DND-41 (cell line): ENCODE data around the gene CDC45.

ENCODE experiments used
- ATAC-seq: fragments of 200-7000 bp; cut with Tn5 transposase; 3 replicates; pipeline ENCODE4 v1.9.1; 2021; ENCODE audit warnings: low read depth; ENCODE audit not compliant: insufficient read depth
- DNase-seq: peaks from one replicate; pipeline ENCODE4 v3.0.0-alpha.2; 2020
- H2AFZ ChIP-seq: 2 replicates; pipeline ENCODE4 v1.6.0; 2012; ENCODE audit warnings: low read depth, low read length
- H3K27ac ChIP-seq: 2 replicates; pipeline ENCODE4 v1.5.1; 2012; ENCODE audit warnings: low read length, inconsistent platforms
- H3K27me3 ChIP-seq: fragments of 200-600 bp; sonication (generic); 2 replicates; pipeline ENCODE4 v1.6.0; 2012; ENCODE audit warnings: low read length, mild to moderate bottlenecking, inconsistent platforms; ENCODE audit not compliant: insufficient read depth, poor library complexity
- H3K36me3 ChIP-seq: 2 replicates; pipeline ENCODE4 v1.5.1; 2012; ENCODE audit warnings: low read length, inconsistent platforms; ENCODE audit not compliant: insufficient read depth
- H3K4me1 ChIP-seq: 2 replicates; pipeline ENCODE4 v1.5.1; 2012; ENCODE audit warnings: mild to moderate bottlenecking, low read length; ENCODE audit not compliant: insufficient read depth
- H3K4me2 ChIP-seq: 2 replicates; pipeline ENCODE4 v1.6.0; 2012; ENCODE audit warnings: mild to moderate bottlenecking, moderate library complexity, low read length, inconsistent platforms; ENCODE audit not compliant: insufficient read depth
- H3K4me3 ChIP-seq, 2 experiments: fragments of 200-600 bp in 1 of 2; shearing (Covaris generic) in 1 of 2; 2 replicates each; pipeline ENCODE4 v1.5.1; 2012 to 2016; ENCODE audit warnings: inconsistent platforms in 2 of 2, low read length in 2 of 2, mild to moderate bottlenecking in 2 of 2, low read depth in 1 of 2, moderate library complexity in 1 of 2
- H3K79me2 ChIP-seq: 2 replicates; pipeline ENCODE4 v1.6.0; 2012; ENCODE audit warnings: low read length, inconsistent platforms; ENCODE audit not compliant: insufficient read depth
- H3K9ac ChIP-seq: 2 replicates; pipeline ENCODE4 v1.6.0; 2012; ENCODE audit warnings: low read depth, mild to moderate bottlenecking, inconsistent platforms, low read length, moderate library complexity
- H3K9me3 ChIP-seq: 2 replicates; pipeline ENCODE4 v1.5.1; 2012; ENCODE audit warnings: low read length, moderate library complexity, mild to moderate bottlenecking, inconsistent platforms; ENCODE audit not compliant: insufficient read depth, severe bottlenecking
- H4K20me1 ChIP-seq: 2 replicates; pipeline ENCODE4 v1.6.0; 2012; ENCODE audit warnings: low read length; ENCODE audit not compliant: insufficient read depth
- EZH2 ChIP-seq: IDR thresholded peaks from 3 replicates; pipeline ENCODE4 v1.6.1; 2012; ENCODE audit warnings: borderline replicate concordance, low read depth, mild to moderate bottlenecking, moderate library complexity, low read length, inconsistent platforms; ENCODE audit not compliant: severe bottlenecking
- TF ChIP-seq, protein P1 (sequence below): IDR thresholded peaks from 2 replicates; pipeline ENCODE4 v1.5.1; 2012; ENCODE audit warnings: borderline replicate concordance, low read length, moderate library complexity, mild to moderate bottlenecking; ENCODE audit not compliant: poor library complexity, severe bottlenecking; ENCODE audit errors: extremely low read depth

The CDC45 gene

DNA sequence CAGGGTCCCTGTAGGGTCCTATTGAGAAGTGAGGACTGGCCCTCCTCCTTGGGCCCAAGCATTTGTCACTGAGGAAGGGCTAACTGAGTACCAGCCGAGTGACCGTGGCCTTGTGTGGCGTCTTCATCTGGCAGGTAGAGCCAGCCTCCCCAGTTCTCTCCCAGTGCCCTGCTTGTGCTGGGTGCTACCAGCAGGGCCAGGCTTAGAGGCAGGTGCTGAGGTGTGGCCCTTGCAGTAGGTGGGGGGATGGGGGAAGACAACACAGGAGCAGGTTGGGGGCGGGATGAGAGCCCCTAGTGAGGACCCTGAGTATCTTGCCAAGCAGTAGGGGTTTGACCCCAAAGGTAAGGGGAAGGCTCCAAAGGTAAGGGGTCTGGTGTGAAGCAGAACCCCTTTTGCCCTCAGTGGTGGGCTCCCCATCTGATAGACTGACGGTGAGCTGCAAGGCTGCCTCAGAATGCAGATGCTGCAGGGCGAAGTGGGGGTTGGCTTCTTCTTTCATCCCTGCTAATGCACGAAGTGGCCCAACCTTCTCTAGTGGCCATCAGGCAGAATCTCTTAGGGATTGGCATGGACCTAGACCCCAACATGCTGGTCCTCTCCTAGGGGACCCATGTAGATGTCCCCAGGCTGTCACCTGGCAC lies 19.6 kb downstream of the CDC45 start:
- Histone ChIP-seq H3K9ac (no peak overlapping the region), H4K20me1 (peaks cover 13% of the 10 kb centered on the region), H3K27me3 (no peaks in the 10 kb centered on the region), H3K36me3 (peaks cover 96% of the 10 kb centered on the region), H2AFZ (no peak overlapping the region), H3K4me1 (no peaks in the 10 kb centered on the region), H3K4me3 (no peak overlapping the region), H3K79me2 (no peaks in the 10 kb centered on the region), H3K27ac (no peak overlapping the region), H3K4me2 (no peak overlapping the region), H3K9me3 (no peaks in the 10 kb centered on the region)
- TF ChIP-seq, protein P1, sequence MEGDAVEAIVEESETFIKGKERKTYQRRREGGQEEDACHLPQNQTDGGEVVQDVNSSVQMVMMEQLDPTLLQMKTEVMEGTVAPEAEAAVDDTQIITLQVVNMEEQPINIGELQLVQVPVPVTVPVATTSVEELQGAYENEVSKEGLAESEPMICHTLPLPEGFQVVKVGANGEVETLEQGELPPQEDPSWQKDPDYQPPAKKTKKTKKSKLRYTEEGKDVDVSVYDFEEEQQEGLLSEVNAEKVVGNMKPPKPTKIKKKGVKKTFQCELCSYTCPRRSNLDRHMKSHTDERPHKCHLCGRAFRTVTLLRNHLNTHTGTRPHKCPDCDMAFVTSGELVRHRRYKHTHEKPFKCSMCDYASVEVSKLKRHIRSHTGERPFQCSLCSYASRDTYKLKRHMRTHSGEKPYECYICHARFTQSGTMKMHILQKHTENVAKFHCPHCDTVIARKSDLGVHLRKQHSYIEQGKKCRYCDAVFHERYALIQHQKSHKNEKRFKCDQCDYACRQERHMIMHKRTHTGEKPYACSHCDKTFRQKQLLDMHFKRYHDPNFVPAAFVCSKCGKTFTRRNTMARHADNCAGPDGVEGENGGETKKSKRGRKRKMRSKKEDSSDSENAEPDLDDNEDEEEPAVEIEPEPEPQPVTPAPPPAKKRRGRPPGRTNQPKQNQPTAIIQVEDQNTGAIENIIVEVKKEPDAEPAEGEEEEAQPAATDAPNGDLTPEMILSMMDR, result no peak
- TF ChIP-seq EZH2, result no peak
- no peak for ATAC-seq
- DNase-seq, result no peak

DNA sequence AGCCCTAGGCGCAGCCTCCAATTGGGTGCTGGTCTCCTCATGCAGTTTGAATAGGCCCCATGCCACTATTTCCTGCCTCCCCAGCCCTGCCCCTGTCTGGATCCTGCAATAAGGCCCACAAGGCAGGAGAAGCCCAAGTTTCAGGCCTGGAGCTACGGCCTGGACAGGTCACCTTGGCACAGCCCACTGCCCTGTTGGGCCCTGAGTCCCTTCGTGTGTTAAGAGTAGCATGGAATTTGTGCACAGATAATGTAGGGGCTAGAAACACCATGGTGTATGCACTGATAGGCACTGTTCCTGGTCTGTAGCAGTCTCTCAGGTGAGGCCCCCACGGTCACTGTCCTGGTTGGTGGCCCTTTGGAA lies 20.1 kb downstream of the CDC45 start:
- TF ChIP-seq EZH2, result no peak
- TF ChIP-seq, protein P1, result no peak
- Histone ChIP-seq H3K36me3 (peaks cover 96% of the 10 kb centered on the region), H2AFZ (no peak overlapping the region), H3K9ac (no peak overlapping the region), H3K4me2 (no peak overlapping the region), H3K9me3 (no peaks in the 10 kb centered on the region), H4K20me1 (peaks cover 13% of the 10 kb centered on the region), H3K27ac (no peak overlapping the region), H3K4me3 (no peak overlapping the region), H3K4me1 (0 out of 2 replicates have a peak, but pooled peaks cover under 1% of the 10 kb centered on the region), H3K27me3 (no peaks in the 10 kb centered on the region), H3K79me2 (no peaks in the 10 kb centered on the region)
- DNase-seq (no peak), ATAC-seq (peak; percentile 23; the same call in 1 of the 3 replicates)

DNA sequence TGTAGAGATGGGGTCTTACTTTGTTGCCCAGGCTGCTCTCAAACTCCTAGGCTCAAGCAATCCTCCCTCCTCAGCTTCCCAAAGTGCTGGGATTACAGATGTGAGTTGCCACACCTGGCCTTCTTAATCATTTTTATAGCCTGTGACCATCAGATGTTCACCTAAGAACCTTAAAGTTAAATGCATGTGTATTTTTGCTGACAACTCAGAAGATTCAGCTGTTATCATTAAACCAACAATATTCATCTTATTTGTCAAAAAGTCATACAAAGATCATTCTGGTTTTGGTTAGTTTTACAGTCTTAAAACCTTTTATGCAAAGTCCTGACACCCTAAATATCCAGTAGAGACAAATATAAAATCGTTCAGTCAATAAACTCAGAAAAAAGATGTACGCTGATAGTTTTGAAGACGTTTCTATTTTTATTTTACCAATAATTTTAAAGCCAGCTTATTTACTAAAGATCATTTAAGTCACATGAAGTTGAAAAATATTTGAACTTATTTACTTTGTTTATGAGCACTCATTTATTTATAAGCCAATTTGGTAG lies 22.3 kb downstream of the CDC45 start:
- Histone ChIP-seq H3K27ac (no peak overlapping the region), H3K9ac (no peak overlapping the region), H3K36me3 (peaks cover 96% of the 10 kb centered on the region), H3K79me2 (no peaks in the 10 kb centered on the region), H3K4me3 (no peak overlapping the region), H3K4me1 (peaks cover 7% of the 10 kb centered on the region; the same call in 1 of the 2 replicates), H4K20me1 (peaks cover 23% of the 10 kb centered on the region), H3K27me3 (no peaks in the 10 kb centered on the region), H3K4me2 (no peak overlapping the region), H2AFZ (no peak overlapping the region), H3K9me3 (no peaks in the 10 kb centered on the region)
- DNase-seq (no peak), ATAC-seq (no peak)
- no peak for TF ChIP-seq EZH2
- TF ChIP-seq, protein P1, result no peak
